Uterus (tissue), 4 donors: ENCODE measurements around the gene INPP4A. TPM values are rescaled to one million over a fixed set of nuclear protein-coding genes. Genes with fewer than 3 reads are reported as not detected.

Experiments used
- DNase-seq, 2 donors: peaks; one replicate each; pipeline ENCODE4 v3.0.0-alpha.2; 2019 to 2020
- H3K27ac ChIP-seq, 2 donors: fragments of 200-600 bp; sonication (generic); 1 replicate in 1 of 2; 2 replicates in 1 of 2; pipeline ENCODE4 v1.5.1; 2016 to 2018
- H3K27me3 ChIP-seq, 2 donors: fragments of 200-600 bp; sonication (generic); one replicate each; pipeline ENCODE4 v1.5.1; 2018 to 2019; ENCODE audit warnings: control low read depth in 1 of 2
- H3K36me3 ChIP-seq, 2 donors: fragments of 200-600 bp; sonication (generic); one replicate each; pipeline ENCODE4 v1.5.1; 2019; ENCODE audit warnings: control low read depth in 1 of 2
- H3K4me1 ChIP-seq, 2 donors: fragments of 200-600 bp; sonication (generic); one replicate each; pipeline ENCODE4 v1.5.1; 2018 to 2019; ENCODE audit warnings: control low read depth in 1 of 2
- H3K4me3 ChIP-seq, 2 donors: fragments of 200-600 bp; sonication (generic); 1 replicate in 1 of 2; 2 replicates in 1 of 2; pipeline ENCODE4 v1.5.1; 2018 to 2019; ENCODE audit warnings: mild to moderate bottlenecking in 1 of 2
- H3K9me3 ChIP-seq, 2 donors: fragments of 200-600 bp; sonication (generic); one replicate each; pipeline ENCODE4 v1.5.1; 2019; ENCODE audit warnings: control low read depth in 1 of 2
- CTCF ChIP-seq, 4 experiments: fragments of 200-600 bp in 2 of 4; fragments of 450-650 bp in 2 of 4; sonication (generic) in 2 of 4; IDR thresholded peaks; one replicate each; pipeline ENCODE4 v1.5.1; 2016 to 2019; ENCODE audit warnings: antibody characterized with exemption in 4 of 4, mild to moderate bottlenecking in 2 of 4, moderate library complexity in 1 of 4
- POLR2A ChIP-seq, 2 donors: fragments of 450-650 bp; IDR thresholded peaks; one replicate each; pipeline ENCODE4 v1.6.1; 2016; ENCODE audit warnings: antibody characterized with exemption in 2 of 2, mild to moderate bottlenecking in 1 of 2, moderate library complexity in 1 of 2
- intact Hi-C: fragments of 100-400 bp; cut with DNase I; formaldehyde crosslinking; loops from one replicate; pipeline ENCODE4 v1.15.1; 2023; ENCODE audit warnings: low total_unique reads
- total RNA-seq, 4 donors: library from RNA; depleted of rRNA in 3 of 4; stranded (reverse); fragments of >200 nt in 3 of 4; gene quantifications; one replicate each; pipeline versions ENCODE4 v1.1.0 to v1.2.4, GENCODE V29; 2014 to 2023
- donor health status: DM: yes; HTN: yes; CAD: no.

The INPP4A gene
- total RNA-seq, 4 donors from 2014 or later: 8.7 to 40.2 (median 35.2) TPM

- intact Hi-C loops: no loop called here
- no peak for TF ChIP-seq POLR2A (IDR thresholded peaks at IDR 0.05)
- TF ChIP-seq CTCF (IDR thresholded peaks at IDR 0.05): no peak
- no peak overlapping the region for H3K4me3 ChIP-seq
- no peaks in the 10 kb centered on the region for H3K36me3 ChIP-seq
- H3K9me3 ChIP-seq: no peaks in the 10 kb centered on the region
- H3K4me1 ChIP-seq: no peaks in the 10 kb centered on the region
- H3K27me3 ChIP-seq: no peaks in the 10 kb centered on the region
- no peak overlapping the region for H3K27ac ChIP-seq
- DNase-seq: no peak
Measured at GRCh38 chr2:98634406-98635092, 189.9 kb downstream of the INPP4A start.

DNA sequence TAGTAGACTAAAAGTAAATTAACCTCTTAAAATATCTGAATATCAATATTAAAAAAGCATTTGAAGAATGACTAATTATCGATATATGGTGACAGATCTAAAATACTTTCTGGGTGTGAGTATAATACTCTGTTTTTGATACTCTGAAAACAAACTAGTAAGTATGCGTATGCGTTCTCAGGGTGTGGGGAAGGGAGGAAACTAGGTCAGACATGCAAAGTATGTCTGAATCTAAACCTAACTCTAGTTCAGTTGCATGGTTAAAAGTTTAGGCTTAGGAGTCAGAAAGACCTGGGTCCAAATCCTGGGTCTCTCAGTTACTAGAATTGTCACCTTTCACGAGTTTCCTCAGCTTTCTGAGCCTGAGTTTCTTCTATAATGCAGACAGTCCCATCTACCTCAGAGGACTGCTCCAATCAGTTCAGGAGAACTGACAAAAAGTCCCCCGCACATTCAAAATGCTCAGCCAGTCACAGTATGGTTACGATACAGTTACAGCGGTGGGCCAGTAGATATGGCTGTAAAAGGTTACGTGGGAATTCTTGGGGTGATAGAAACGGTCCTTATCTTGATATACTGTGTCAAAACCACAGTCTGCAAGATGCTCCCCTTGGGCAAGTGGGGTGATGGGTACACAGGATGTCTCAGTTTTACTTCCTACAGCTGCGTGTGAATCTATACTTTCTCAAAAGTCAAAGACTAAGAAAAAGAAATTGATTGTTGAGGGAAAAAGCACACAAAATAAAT is 192.9 kb downstream of the INPP4A start:
- no peak for TF ChIP-seq POLR2A (IDR thresholded peaks at IDR 0.05)
- TF ChIP-seq CTCF (IDR thresholded peaks at IDR 0.05): no peak
- Histone ChIP-seq H3K4me1 (no peaks in the 10 kb centered on the region), H3K27ac (no peak overlapping the region), H3K4me3 (no peak overlapping the region), H3K36me3 (no peaks in the 10 kb centered on the region), H3K27me3 (no peaks in the 10 kb centered on the region), H3K9me3 (no peaks in the 10 kb centered on the region)
- intact Hi-C loops: no loop called here
- no peak for DNase-seq

- intact Hi-C loops: no loop called here
- Histone ChIP-seq H3K36me3 (no peaks in the 10 kb centered on the region), H3K4me1 (no peaks in the 10 kb centered on the region), H3K27me3 (no peaks in the 10 kb centered on the region), H3K9me3 (no peaks in the 10 kb centered on the region), H3K4me3 (no peak overlapping the region), H3K27ac (no peak overlapping the region)
- TF ChIP-seq POLR2A (IDR thresholded peaks at IDR 0.05) (no peak), CTCF (IDR thresholded peaks at IDR 0.05) (no peak)
- no peak for DNase-seq
Measured at GRCh38 chr2:98643496-98644100, 198.9 kb downstream of the INPP4A start.

Other genes starting within 250 kb of the INPP4A start
- gene CNGA3, start 98.4 kb upstream of the INPP4A start, total RNA-seq: not detected
- gene COA5, start 163.7 kb downstream of the INPP4A start, total RNA-seq: 10 to 100 TPM in 3 of 4 donors, 1 to 10 TPM in 1; 9.5 to 76.5 (median 34.4) TPM
- gene UNC50, start 163.7 kb downstream of the INPP4A start, total RNA-seq: 10 to 100 TPM; 12.0 to 57.9 (median 33.9) TPM